DMS114 treated with DMSO at 0.1 percent for 48 hours (cell line): ENCODE results near the gene SERPINI1.

ENCODE experiments used
- DNase-seq: peaks from one replicate; lab custom pipeline; 2025; ENCODE audit not compliant: unreplicated experiment; lab: John Stamatoyannopoulos, UW

The SERPINI1 gene, protein sequence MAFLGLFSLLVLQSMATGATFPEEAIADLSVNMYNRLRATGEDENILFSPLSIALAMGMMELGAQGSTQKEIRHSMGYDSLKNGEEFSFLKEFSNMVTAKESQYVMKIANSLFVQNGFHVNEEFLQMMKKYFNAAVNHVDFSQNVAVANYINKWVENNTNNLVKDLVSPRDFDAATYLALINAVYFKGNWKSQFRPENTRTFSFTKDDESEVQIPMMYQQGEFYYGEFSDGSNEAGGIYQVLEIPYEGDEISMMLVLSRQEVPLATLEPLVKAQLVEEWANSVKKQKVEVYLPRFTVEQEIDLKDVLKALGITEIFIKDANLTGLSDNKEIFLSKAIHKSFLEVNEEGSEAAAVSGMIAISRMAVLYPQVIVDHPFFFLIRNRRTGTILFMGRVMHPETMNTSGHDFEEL

DNA sequence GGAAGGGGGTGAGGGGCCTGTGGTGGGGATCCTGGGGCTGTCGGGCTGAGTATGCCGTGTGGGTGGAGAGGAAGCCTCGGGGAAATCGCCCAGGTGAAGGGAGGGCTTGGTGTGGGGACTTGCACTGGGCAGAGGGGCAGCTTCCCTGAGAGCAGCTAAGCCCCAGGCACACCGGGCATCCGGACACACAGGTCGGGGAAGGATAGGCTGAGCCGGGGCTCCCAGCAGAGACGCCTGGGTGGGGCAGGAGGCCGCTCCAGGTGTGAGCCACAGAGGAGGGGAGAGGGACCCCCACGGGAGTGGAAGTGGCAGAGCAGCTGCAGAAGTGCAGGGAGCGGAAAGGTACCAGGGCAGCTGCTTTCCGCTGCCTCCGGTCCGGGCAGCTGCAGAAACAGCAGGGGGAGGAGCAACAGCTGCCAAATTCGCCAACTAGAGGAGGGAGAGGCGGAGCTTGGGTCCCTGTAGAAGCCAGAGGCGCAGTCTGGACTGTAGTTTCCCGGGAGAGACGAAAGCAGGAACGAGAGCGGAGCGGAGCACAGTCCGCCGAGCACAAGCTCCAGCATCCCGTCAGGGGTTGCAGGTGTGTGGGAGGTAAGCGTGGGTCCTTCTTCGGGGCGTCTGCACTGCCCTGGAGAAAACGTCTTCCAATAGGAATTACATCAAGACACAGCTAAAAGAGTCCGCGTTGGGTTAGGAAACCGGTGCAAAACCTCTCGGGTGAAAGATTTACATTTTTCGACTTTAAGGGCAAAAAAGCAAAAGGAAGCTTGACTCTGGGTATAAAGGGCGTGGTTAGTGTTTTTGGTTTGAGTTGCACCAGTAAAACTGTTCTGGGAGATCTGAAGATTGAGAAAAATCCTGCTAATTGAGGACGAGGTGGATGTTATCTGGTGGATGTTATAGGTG, at the start of gene SERPINI1:
TSS of gene SERPINI1 (plus strand) at position 489 of the 906 bp plus-strand sequence. CDS start 53,408 bp downstream, outside the sequence.
- peak; percentile 87 for DNase-seq

DNA sequence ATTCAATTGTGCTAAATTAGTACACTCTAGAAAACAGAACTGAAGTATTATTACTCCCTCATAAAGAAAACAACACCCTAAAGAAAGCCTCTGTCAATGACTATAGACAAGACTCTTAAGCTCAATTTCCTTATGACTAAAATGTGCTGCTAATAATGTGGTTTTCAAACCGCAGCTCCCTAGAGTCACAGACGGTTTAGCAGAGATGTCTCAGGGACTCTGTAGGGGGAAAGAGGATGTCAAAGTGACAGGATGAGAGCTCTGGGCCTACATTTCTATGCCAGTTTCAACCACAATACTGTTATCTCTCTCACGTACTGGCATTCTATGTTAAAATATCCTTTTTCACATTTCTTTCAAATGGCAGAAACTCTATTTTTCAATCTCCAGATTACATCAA, 44.2 kb upstream of the SERPINI1 start:
- DNase-seq: no peak

DNA sequence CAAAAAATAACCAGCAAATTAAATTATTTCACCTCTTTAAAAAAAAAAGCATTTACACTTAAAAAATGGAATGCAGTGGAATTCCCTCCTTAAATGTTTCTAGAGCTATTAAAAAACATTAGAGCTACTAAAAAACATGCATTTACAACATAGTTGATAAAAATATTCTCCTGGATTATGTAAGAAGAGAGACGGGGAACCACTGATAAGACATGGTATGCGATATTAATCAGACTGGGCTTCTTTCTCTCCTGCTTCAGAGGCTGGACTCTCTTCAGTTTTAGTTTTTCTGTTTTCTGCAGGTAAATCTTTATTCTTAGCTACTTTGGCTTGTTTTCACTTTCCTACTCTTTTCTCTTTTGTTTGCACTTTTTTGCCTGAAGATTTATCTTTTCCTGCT, 41.4 kb upstream of the SERPINI1 start:
- DNase-seq: no peak

DNA sequence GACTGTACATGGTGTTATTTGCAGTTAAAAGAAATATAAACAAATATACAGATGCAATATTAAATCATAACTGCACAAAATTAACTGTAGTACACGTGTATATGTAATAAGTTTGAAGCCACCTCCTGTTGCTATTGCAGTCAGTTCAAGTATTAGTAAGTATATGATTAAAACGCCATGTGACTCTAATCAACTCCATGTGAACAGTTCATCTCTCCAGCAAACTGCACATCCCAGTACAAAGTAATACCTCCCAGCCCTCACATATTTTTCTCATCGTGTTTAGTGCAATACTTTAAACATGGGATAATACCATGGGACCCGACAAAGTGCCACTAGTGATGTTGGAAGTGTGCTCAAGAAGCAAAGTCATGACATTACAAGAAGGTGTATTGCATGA, 35.5 kb upstream of the SERPINI1 start:
- DNase-seq: no peak

DNA sequence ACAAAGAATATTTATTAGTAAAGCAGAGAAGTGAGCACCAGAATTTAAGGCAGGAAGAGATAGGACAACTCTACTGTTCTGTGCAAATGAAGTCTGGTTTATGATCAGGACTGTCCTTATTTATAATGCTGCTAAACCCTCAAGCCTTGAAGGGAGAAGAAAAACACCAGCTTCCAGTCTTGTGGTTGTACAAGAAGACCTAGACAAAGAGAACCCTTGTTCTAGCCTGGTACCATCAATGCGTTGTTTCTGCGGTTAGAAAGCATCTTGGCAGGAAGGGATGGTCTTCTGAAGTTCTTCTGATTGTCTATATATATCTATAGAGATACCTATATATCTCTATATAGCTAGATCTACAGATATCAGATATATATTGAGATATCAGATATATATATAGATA, 34.6 kb upstream of the SERPINI1 start:
- no peak for DNase-seq

DNA sequence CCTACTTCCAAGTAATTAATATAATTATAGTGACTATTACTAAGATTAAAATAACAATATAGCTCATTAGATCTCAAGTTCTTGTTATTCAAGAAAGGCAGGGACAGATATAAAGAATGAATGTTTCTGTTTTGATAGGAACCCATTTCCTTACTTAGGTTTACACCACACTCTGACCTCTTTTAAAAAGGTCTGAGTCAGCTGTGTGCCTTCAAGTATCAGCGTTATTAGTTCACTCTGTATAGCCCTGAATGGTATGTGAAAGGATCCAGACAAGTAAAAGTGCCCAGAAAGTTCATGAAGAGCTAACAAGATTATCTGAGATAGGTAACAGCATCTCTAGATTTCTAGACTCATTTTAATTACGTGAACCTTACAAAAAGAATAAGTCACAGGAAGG, 29.7 kb upstream of the SERPINI1 start:
- no peak for DNase-seq

DNA sequence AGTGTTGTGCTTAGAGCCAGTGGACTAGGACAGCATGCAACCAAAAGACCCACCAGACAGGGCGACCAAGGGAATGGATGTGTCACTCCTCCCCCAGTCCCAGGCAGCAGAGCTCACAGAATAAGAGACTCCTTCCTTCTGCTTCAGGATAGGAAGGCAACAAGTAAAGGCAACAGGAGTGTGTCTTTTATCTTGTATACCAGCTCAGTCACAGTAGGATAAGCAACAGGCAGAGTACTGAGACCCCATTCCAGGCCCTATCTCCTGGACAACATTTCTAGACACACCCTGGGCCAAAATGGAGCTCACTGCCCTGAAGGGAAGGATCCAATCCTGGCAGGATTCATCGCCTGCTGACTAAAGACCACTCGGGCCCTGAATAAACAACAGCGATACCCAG, 25.8 kb upstream of the SERPINI1 start:
- DNase-seq: no peak

DNA sequence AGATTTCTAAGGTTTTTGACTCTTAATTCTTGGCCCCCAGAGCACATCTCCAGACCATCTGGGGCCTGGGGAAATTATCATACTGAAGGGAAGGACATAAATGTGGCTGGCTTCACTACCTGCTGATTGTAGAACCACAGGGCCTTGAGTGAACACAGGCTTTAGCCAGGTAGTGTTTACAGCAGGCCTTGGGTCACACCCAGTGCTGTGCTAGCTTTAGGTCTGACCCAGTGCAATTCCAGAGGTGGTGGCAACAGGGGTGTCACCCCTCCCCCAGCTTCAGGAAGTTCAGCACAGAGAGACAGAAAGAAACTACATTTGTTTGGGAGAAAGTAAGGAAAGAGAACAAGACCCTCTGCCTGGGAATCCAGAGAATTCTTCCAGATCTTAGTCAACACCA, 25.0 kb upstream of the SERPINI1 start:
- DNase-seq: no peak

DNA sequence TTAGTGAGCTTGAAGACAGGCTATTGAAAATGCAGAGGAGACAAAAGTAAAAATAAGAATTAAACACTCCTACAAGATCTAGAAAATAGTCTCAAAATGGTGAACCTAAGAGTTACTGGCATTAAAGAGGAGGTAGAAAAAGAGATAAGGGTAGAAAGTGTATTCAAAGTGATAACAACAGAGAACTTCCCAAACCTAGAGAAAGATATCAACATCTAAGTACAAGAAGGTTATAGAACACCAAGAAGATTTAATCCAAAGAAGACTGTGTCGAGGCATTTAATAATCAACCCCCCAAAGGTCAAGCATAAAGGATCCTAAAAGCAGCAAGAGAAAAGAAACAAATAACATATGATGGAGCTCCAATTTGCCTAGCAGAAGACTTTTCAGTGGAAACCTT, 24.1 kb upstream of the SERPINI1 start:
- DNase-seq: no peak

DNA sequence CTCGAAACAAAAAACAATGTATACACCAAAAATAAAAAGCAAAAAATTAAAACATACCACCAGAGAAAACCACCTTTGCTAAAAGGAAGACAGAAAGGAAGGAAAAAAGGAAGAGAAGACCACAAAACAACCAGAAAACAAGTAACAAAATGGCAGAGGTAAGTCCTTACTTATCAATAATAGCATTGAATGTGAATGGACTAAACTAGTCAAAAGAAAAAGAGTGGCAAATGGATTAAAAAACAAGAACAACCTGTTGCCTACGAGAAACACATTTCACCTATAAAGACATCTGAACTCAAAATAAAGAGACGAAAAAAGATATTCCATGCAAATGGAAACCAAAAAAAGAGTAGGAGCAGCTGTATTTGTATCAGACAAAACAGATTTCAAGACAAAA, 23.1 kb upstream of the SERPINI1 start:
- DNase-seq: no peak

DNA sequence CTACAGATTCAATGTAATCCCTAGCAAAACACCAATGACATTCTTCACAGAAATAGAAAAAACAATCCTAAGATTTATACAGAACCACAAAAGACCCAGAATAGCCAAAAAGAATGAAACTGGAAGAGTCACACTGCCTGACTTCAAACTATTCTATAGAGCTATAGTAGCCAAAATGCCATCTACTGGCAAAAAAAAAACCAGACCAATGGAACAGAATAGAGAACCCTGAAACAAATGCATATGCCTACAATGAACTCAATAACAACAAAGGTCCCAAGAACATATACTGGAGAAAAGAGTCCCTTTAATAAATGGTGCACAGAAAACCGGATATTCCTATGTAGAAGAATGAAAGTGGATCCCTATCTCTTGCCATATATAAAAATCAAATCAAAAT, 20.6 kb upstream of the SERPINI1 start:
- no peak for DNase-seq

DNA sequence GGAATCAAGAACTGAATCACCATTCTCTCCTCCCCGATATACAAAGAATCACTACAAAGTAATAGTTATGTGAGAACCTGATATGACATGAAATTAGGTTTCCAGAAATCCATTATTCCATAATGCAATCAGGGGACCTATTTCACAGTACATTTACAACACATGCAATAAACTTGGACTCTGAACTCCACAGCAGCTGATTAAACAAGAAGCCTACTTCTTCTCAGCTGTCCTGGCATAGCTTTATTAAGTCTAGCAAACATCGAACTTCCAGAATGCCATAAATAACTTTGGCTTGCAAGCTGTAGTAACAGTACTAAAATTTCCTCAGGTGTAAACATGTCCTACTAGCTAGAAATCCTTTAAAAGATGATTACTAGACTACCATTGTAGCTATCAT, 18.6 kb upstream of the SERPINI1 start:
- no peak for DNase-seq

DNA sequence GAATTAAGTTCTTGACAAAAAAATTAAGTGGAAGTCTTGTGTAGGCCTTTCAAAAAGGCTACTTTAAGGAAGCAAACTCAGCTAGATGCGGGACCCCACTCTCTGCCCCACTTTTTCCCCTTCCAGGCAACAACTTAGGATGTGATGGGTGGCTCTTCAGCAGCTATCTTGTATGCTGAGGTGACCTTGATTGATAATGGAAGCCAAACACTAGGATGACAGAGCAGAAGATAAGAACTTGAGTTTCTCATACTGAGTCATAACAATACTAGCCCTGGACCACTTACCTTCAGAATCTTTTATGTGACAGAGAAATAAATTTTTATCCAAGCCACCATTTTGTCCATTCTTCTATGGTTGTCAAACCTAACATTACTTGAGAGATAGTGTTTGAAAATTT, 16.9 kb upstream of the SERPINI1 start:
- DNase-seq: no peak

DNA sequence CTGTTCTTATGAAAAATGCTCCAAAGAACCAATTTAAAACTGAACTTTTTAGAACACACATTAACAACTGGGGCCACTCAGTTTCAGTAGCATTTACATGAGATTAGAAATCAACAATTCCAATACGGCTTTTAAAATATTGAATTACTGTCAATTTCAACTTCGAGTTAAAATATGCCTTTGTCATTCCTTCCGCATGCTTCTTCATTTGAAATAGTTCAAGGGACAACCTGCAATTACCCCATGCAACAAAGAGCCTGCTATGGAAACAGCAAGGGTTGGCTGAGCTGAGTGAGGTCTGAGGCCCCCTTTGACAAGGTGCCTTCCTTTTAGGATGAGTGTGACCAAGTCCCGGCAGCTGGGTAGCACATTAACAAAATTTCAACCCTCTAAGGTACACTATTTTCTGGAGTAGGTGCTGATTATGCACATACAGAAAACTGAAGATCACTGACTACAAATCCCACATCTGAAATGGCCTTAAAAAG, 12.5 kb upstream of the SERPINI1 start:
- DNase-seq: no peak

DNA sequence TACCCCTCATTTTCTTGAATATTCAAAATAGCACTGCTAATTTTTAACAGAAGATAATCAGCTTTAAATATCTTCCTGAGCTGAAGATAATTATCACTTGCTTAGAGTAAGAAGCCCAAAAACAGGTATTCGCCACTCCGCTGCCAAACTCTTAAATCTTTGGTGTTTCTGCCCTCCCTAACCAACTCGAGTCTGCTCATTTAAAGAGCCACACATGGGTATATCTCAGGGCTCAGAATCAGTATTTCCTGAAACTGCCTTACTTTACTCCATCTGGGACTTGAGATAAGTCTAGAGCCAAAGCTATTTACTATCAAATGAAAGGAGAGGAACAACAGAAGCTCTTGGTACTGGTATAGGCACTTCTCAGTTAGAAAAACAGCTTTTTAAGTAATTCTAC, 11.6 kb upstream of the SERPINI1 start:
- no peak for DNase-seq

DNA sequence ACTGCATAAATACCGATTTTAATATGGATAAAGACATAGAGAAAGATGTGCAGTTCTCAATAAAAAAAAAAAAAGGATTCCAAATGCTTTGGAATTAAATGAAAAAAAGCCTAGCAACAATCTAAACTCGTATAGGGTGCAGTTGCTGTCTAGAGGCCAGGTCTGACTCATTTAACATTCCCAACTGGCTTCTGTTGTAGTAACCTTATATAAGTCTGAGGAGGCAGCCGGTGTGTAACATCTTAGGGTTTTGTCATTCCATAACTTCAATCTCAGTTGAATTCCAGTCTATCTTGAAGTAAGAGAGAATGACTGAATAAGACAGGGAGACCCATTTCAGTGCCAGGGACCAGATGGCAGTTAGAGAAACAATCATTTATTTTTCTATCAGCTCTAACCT, 7.3 kb upstream of the SERPINI1 start:
- DNase-seq: no peak

DNA sequence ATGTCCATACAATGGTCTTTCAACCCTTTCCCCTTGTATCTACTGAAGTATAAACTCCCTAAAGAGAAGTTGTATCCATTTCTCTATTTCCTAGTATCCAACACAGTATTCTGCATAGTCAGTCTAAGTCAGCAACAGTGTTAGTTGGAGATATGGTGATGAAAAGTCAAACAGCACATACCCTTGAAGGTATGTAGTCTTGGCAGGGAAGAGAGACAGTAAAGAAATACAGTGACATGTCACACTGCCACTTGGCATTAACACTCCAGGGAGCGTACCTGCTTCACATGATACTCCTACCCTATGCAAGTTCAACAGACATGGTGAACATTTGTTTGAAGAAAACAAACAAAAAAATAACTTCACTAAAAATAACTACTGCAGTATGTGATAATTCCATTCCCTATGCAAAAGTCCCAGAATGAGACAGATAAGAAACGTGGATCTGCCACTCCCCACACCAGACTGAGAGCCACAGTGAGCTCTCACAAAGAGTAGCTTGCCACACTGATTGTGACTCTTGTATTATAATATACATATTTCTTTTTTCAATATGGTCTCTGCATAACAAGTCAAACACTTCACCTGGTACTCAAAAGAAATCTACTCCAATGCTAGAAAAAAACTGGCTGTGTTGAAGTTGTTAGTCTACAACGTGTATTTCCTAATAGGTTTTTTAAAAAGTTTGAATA, 6.7 kb upstream of the SERPINI1 start:
- no peak for DNase-seq

DNA sequence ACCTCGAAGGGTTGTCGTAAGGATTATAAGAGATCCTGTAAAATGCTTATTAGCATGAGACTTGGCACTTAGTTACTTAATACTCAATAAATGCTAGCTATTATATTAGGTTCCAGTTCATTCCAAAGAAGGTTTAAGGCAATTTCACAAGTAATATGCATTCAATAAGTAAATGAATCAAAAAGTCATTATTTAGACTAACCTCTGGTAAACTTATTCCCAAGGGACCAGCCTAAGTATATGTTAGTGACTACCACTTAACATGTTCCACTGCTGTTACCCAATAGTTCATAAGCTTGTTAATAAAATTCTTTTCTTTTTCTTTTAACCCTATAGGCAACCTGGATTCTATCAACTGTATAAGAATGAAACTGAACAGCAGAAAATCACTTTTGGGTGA, 5.9 kb upstream of the SERPINI1 start:
- no peak for DNase-seq

DNA sequence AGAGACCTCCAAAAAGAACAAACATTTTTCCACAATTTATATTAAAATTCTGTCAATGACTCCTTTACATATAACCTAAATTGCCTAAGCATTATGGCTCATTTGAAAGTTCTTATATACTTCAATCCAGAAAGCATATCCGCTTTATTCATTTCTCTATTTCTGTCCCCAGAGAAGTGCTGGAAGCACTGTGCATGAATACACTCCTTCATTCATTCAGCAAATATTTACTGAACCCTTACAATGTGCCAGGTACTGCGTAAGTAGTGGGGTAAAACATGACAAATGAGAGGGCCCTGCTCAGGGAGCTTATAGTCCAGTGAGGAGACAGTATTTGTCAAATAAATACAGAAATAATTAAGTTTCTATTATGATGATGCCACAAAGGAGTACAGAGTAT, 4.1 kb upstream of the SERPINI1 start:
- DNase-seq: no peak

DNA sequence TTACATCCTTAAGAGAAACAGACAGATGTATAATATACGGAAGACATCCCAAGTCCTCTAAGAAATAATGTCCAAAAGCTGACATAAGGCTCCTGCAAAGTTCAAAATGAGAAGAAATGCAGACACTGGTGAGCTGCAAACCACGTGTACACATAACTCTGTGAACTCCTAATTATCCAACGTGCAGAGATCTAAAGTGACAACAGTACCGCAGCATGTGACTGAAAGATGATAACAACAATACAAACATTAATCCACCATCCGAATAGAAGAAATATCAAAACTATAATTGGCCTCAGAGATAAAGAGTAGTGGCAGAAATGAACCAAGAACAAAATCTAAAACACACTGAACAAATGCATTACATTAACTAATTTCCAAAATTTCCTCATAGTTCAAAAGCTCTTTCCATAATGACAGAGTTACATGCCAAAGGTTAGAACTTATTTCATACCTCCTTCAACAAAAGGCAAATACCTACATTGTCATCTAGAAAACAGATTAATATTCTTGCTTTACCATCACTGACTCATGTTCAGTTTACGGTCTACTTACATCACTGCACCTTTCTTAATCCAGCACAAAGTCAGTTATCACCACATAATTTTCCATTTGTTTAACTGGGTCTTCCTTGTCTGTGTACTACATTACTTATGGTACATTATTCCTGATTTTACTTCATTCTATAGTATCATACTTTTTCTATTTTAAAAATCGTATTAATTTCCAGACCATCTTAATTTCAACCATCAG, 3.0 kb upstream of the SERPINI1 start:
- DNase-seq: no peak
